ENCODE data around the gene CRYBG3. TPM values are rescaled to one million over a fixed set of nuclear protein-coding genes. Genes with fewer than 3 reads are reported as not detected.
A peak's percentile ranks its signal among the peaks of the same experiment; 100 is the strongest.

Gene CRYBG3
- 30.1 TPM for total RNA-seq
- long read RNA-seq, full-length matches to known transcripts: 1 of 18 reads
- long read RNA-seq, partial matches to known transcripts: 13 of 18 reads
- long read RNA-seq, other reads (novel, unspliced or antisense): 4 of 18 reads

DNA sequence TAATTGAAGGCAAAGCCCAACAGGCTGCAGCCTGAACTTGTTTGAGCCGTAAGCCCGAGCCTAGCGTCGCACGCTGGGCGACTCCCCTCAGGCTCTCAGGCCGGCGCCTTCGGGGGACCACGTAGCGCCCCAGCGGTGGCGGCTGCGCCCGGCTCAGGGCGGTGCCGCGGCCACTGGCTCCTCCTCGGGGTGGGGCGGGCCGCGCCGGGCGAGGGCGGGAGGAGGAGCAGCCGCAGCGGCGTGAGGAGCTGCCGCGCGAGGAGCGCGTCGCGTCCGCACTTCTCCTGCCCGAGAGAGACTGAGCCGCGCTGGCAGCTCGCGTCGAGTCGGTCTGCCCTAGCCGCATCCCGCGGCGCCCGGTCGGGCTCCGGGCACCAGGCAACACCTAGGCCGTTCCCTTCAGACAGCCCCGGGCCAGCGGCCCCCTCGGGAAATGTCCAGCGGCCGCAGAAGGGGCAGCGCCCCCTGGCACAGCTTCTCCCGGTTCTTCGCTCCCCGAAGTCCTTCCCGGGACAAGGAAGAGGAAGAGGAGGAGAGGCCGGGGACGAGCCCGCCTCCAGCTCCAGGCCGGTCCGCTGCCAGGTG lies at the start of gene CRYBG3:
TSS of gene CRYBG3 (plus strand) at position 238 of the 585 bp plus-strand sequence. CDS start at position 434, 196 bp downstream.
- Histone ChIP-seq H3K9me3 (no peaks in the 10 kb centered on the region), H3K27me3 (ENCODE audit: low read depth) (no peaks in the 10 kb centered on the region), H3K36me3 (no peaks in the 10 kb centered on the region), H3K4me1 (peaks cover 31% of the 10 kb centered on the region), H3K27ac (peak within 1 kb of the TSS; percentile 92), H3K4me3 (peak within 1 kb of the TSS; percentile 92)
- DNase-seq (peak; percentile 89), ATAC-seq (peak; percentile 99)
- intact Hi-C loops (cut with DNase I): no loop called here
- TF ChIP-seq, protein P1, sequence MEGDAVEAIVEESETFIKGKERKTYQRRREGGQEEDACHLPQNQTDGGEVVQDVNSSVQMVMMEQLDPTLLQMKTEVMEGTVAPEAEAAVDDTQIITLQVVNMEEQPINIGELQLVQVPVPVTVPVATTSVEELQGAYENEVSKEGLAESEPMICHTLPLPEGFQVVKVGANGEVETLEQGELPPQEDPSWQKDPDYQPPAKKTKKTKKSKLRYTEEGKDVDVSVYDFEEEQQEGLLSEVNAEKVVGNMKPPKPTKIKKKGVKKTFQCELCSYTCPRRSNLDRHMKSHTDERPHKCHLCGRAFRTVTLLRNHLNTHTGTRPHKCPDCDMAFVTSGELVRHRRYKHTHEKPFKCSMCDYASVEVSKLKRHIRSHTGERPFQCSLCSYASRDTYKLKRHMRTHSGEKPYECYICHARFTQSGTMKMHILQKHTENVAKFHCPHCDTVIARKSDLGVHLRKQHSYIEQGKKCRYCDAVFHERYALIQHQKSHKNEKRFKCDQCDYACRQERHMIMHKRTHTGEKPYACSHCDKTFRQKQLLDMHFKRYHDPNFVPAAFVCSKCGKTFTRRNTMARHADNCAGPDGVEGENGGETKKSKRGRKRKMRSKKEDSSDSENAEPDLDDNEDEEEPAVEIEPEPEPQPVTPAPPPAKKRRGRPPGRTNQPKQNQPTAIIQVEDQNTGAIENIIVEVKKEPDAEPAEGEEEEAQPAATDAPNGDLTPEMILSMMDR (IDR thresholded peaks at IDR 0.05): peak; percentile 17

DNA sequence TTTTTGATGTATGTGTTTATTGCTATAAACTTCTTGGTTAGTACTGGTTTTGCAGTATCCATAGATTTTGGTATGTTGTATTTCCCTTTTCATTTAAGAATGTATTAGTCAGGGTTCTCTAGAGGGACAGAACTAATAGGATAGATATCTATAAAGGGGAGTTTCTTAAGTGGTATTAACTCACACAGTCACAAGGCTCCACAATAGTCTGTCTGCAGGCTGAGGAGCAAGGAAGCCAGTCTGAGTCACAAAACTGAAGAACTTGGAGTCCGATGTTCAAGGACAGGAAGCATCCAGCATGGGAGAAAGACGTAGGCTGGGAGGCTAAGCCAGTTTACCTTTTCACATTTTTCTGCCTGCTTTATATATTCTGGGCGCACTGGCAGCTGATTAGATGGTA lies 48.9 kb upstream of the CRYBG3 start:
- DNase-seq: no peak
- TF ChIP-seq, protein P1 (IDR thresholded peaks at IDR 0.05): no peak
- peaks cover 7% of the 10 kb centered on the region for H3K9me3 ChIP-seq
- H3K4me3 ChIP-seq: no peak overlapping the region
- H3K27ac ChIP-seq: no peak overlapping the region
- intact Hi-C loops (cut with DNase I): no loop called here
- ATAC-seq: no peak
- no peaks in the 10 kb centered on the region for H3K4me1 ChIP-seq
- peaks cover 11% of the 10 kb centered on the region for H3K36me3 ChIP-seq
- no peaks in the 10 kb centered on the region for H3K27me3 ChIP-seq (ENCODE audit: low read depth)

DNA sequence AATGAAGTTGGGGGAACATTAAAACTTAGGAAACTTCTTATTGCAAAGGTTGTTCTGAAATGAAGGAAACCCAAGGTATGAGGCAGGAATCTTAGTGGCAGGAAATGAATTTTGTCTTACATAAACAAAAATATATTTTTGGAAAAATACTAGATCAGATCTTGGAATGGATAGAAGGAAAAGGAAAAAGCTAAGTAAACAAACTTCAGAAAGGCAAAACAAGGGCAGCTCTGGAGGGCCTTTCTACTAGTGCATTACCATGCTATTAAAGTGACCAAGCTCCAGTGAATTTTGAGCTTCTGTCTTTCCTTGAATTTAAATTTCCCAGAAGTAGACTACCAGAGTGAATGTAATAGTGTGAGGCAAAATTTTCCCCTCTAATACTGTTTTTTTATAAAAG lies 43.7 kb upstream of the CRYBG3 start:
- H3K9me3 ChIP-seq: no peaks in the 10 kb centered on the region
- no peak overlapping the region for H3K4me3 ChIP-seq
- TF ChIP-seq, protein P1 (IDR thresholded peaks at IDR 0.05): no peak
- H3K36me3 ChIP-seq: no peaks in the 10 kb centered on the region
- no peaks in the 10 kb centered on the region for H3K27me3 ChIP-seq (ENCODE audit: low read depth)
- DNase-seq (no peak), ATAC-seq (no peak)
- intact Hi-C loops (cut with DNase I): no loop called here
- peaks cover 13% of the 10 kb centered on the region for H3K4me1 ChIP-seq
- H3K27ac ChIP-seq: peak overlapping the region; percentile 22

DNA sequence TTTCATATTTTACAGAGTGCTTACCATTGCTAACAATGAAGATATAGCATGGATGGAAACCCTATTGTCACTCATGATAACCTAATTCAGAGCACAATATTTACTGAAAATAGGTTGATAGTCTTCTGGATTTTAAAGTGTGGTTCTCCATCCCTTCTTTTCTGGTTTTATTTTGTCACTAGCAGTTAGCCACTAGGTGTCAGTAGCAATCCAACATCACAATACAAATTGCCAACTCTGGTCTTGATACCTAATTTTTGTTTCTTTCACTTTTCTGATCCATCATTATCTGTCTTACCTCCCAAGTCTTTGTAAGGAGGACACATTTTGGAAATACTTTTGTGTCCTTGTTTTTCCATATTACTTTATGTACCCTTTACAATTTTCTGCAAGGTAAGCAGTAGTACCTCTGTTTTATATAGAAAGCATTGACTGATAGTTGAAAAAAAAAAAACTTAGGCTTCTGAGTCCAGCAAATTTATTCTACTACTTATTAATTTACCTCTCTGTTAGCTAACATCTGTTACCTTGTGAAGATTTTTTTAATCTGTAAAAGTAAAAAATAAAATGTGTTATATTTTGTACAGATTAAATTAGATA lies 28.3 kb upstream of the CRYBG3 start:
- peaks cover 5% of the 10 kb centered on the region for H3K36me3 ChIP-seq
- intact Hi-C loops (cut with DNase I): loop anchor here (5.0 kb wide), 1 partner anchor 229 kb away; no protein-coding TSS in a partner anchor
- no peaks in the 10 kb centered on the region for H3K9me3 ChIP-seq
- H3K27ac ChIP-seq: no peak overlapping the region
- DNase-seq: no peak
- ATAC-seq: peak in 1 of 2 donors; percentile 53
- H3K4me1 ChIP-seq: no peaks in the 10 kb centered on the region
- H3K27me3 ChIP-seq (ENCODE audit: low read depth): no peaks in the 10 kb centered on the region
- H3K4me3 ChIP-seq: no peak overlapping the region
- TF ChIP-seq, protein P1 (IDR thresholded peaks at IDR 0.05): peak; percentile 82

DNA sequence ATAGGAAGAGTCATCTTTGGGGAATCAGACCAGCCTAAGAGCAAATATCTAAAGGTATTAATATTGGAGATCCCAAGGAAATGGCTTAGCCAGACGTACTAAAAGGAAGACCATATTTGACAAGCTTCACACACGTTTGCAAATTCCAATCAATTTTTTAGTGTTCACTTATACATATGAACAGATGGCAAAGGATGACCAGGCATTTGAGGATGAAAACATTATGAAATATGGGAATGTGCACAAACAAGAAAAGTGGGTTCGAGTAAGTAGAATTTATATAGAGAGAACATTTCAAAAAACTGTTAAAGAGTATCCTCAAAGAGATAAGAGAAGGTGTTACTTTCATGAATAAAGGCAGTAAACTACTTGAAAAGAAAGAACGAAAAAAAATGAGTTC lies 25.9 kb upstream of the CRYBG3 start:
- Histone ChIP-seq H3K27me3 (ENCODE audit: low read depth) (no peaks in the 10 kb centered on the region), H3K27ac (no peak overlapping the region), H3K9me3 (no peaks in the 10 kb centered on the region), H3K4me3 (no peak overlapping the region), H3K4me1 (no peaks in the 10 kb centered on the region), H3K36me3 (peaks cover 5% of the 10 kb centered on the region)
- ATAC-seq: no peak
- intact Hi-C loops (cut with DNase I): no loop called here
- TF ChIP-seq, protein P1 (IDR thresholded peaks at IDR 0.05): no peak
- DNase-seq: no peak

All from lower lobe of right lung (tissue), 2 donors.